Breast epithelium (tissue), 4 donors: Measurements from ENCODE around the gene PTGER3. TPM values are rescaled to one million over a fixed set of nuclear protein-coding genes. Genes with fewer than 3 reads are reported as not detected.

Experiments
- DNase-seq, 2 donors: peaks; one replicate each; pipeline ENCODE4 v3.0.0-alpha.2; 2019; ENCODE audit warnings: low spot score in 2 of 2
- H3K27ac ChIP-seq, 2 donors: fragments of 200-600 bp; sonication (generic) in 1 of 2; one replicate each; pipeline ENCODE4 v1.5.1; 2016 to 2019; ENCODE audit warnings: mild to moderate bottlenecking in 1 of 2
- H3K27me3 ChIP-seq, 2 donors: fragments of 200-600 bp; sonication (generic) in 1 of 2; one replicate each; pipeline versions ENCODE4 v1.5.1 to v1.6.0; 2017 to 2019; ENCODE audit warnings: control low read depth in 1 of 2, mild to moderate bottlenecking in 1 of 2
- H3K36me3 ChIP-seq: fragments of 200-600 bp; one replicate; pipeline ENCODE4 v1.5.1; 2019
- H3K4me1 ChIP-seq, 2 donors: fragments of 200-600 bp; sonication (generic); one replicate each; pipeline ENCODE4 v1.5.1; 2016 to 2019; ENCODE audit warnings: control low read depth in 1 of 2
- H3K4me3 ChIP-seq, 3 donors: fragments of 200-600 bp; sonication (generic); 1 replicate in 2 of 3; 2 replicates in 1 of 3; pipeline ENCODE4 v1.5.1; 2016 to 2019; ENCODE audit warnings: mild to moderate bottlenecking in 3 of 3, moderate library complexity in 2 of 3
- H3K9me3 ChIP-seq, 2 donors: fragments of 200-600 bp; sonication (generic) in 1 of 2; one replicate each; pipeline ENCODE4 v1.5.1; 2016 to 2019; ENCODE audit warnings: control low read depth in 1 of 2
- POLR2A ChIP-seq: fragments of 450-650 bp; IDR thresholded peaks from one replicate; pipeline ENCODE4 v1.6.1; 2016; ENCODE audit warnings: antibody characterized with exemption, mild to moderate bottlenecking, moderate library complexity
- POLR2AphosphoS5 ChIP-seq, 3 donors: sonication (generic); formaldehyde crosslinking; IDR thresholded peaks; one replicate each; pipeline ENCODE4 v1.6.1; 2017; ENCODE audit warnings: antibody characterized with exemption in 3 of 3
- intact Hi-C: fragments of 100-400 bp; cut with DNase I; formaldehyde crosslinking; loops from one replicate; pipeline ENCODE4 v1.15.1; 2023; ENCODE audit warnings: low total_unique reads
- total RNA-seq, 3 donors: library from RNA; depleted of rRNA; stranded (reverse); fragments of >200 nt; gene quantifications; one replicate each; pipeline ENCODE4 v1.1.0, GENCODE V29; 2016
- TF ChIP-seq, protein P1 (sequence below), 3 donors: fragments of 450-650 bp; IDR thresholded peaks; one replicate each; pipeline ENCODE4 v1.5.1; 2016 to 2017; ENCODE audit warnings: antibody characterized with exemption in 3 of 3, mild to moderate bottlenecking in 3 of 3, moderate library complexity in 3 of 3

Gene PTGER3
- total RNA-seq, 3 donors from 2014 or later: 43.3 to 193 (median 52.1) TPM

DNA sequence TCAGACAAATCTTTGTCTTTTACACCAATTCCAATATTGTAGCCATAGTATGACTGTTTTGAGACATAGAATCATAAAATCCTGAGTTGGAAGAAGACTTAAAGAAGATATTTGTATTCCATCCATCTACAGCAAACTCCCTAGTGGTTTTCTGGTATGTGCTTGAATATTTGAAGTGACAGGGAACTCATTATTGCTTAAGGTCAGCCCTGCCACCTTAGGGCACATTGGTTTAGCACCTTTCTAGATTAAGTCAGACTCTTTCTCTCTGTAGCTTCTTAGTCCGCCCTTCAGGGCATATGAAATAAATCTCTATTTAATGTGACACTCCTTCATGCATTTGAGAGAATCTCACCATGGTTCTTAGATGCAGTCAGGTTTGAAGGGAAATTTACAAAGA, 49.8 kb downstream of the PTGER3 start:
- no peak overlapping the region for H3K27ac ChIP-seq
- H3K9me3 ChIP-seq: no peaks in the 10 kb centered on the region
- H3K4me3 ChIP-seq: no peak overlapping the region
- DNase-seq: no peak
- no peaks in the 10 kb centered on the region for H3K27me3 ChIP-seq
- intact Hi-C loops: no loop called here
- no peaks in the 10 kb centered on the region for H3K4me1 ChIP-seq
- H3K36me3 ChIP-seq: no peaks in the 10 kb centered on the region
- TF ChIP-seq, protein P1, sequence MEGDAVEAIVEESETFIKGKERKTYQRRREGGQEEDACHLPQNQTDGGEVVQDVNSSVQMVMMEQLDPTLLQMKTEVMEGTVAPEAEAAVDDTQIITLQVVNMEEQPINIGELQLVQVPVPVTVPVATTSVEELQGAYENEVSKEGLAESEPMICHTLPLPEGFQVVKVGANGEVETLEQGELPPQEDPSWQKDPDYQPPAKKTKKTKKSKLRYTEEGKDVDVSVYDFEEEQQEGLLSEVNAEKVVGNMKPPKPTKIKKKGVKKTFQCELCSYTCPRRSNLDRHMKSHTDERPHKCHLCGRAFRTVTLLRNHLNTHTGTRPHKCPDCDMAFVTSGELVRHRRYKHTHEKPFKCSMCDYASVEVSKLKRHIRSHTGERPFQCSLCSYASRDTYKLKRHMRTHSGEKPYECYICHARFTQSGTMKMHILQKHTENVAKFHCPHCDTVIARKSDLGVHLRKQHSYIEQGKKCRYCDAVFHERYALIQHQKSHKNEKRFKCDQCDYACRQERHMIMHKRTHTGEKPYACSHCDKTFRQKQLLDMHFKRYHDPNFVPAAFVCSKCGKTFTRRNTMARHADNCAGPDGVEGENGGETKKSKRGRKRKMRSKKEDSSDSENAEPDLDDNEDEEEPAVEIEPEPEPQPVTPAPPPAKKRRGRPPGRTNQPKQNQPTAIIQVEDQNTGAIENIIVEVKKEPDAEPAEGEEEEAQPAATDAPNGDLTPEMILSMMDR (IDR thresholded peaks at IDR 0.05): no peak
- TF ChIP-seq POLR2A (no peak), POLR2AphosphoS5 (IDR thresholded peaks at IDR 0.05) (no peak)

DNA sequence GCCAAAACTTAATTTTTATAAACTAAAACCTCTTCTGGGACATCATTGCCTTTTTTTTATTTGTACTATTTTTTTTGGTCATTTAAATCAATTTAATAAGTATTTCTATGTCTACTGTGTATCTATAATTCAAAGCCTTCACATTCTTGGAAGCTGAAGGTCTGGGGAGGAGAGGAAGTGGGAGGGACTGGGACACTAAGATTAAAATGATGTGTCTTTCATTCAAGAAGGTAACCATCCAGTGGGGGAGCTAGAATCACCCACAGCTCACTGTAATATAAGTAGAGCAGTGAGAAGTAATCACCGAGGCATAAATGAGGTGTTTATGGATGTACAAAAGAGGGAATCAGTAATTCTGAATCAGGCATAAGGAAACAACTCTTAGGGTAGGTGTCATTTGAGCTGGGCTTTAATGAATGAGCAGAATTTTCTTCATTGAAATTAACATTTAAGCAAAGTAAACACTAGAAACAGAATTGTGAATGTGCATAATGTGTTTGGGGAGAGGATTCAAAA, 52.8 kb downstream of the PTGER3 start:
- Histone ChIP-seq H3K27ac (no peak overlapping the region), H3K36me3 (no peaks in the 10 kb centered on the region), H3K4me3 (no peak overlapping the region), H3K4me1 (no peaks in the 10 kb centered on the region), H3K9me3 (no peaks in the 10 kb centered on the region), H3K27me3 (no peaks in the 10 kb centered on the region)
- intact Hi-C loops: no loop called here
- TF ChIP-seq, protein P1 (IDR thresholded peaks at IDR 0.05): no peak
- no peak for TF ChIP-seq POLR2A
- no peak for TF ChIP-seq POLR2AphosphoS5 (IDR thresholded peaks at IDR 0.05)
- no peak for DNase-seq

DNA sequence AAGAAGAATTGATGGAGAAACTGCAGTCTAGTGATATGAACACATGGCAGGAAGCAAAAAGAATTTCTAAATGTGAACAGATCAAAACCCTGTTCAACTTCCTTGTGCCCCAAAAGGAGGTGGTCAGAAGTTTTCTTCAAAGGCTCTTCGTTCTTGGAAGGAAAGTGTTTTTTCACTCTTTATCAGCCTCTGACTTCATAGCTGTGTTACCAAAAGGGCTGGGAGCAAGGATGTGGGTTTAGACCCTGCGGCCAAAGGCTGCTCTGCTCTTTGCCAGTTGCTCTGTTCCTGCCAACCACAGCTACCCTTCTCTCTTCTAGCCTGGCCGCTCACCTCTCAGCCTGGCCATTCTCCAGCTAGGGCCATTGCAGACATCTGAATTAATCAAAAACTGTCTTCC, 53.8 kb downstream of the PTGER3 start:
- Histone ChIP-seq H3K27ac (no peak overlapping the region), H3K4me1 (no peaks in the 10 kb centered on the region), H3K27me3 (no peaks in the 10 kb centered on the region), H3K36me3 (no peaks in the 10 kb centered on the region), H3K9me3 (no peaks in the 10 kb centered on the region), H3K4me3 (no peak overlapping the region)
- no peak for TF ChIP-seq POLR2AphosphoS5 (IDR thresholded peaks at IDR 0.05)
- no peak for TF ChIP-seq POLR2A
- TF ChIP-seq, protein P1 (IDR thresholded peaks at IDR 0.05): no peak
- intact Hi-C loops: no loop called here
- DNase-seq: no peak

DNA sequence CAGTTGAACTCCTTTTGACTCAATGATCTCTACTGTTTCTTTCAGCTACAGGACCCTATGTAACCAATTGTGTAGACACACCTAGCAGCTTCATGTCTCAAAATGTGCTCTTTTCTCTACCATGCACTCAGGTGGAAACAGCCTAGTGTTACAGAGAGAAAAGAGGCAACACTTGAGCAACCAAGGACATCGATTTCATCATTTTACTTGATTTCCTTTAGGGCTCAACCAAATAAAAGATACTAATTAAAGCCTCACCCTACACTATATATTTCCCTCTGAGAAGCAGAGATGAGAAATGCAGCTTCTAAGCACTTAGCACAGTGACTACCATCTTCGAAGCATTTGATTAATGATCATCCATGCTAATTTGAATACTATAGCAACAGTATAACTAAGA, 55.1 kb downstream of the PTGER3 start:
- intact Hi-C loops: no loop called here
- Histone ChIP-seq H3K27ac (no peak overlapping the region), H3K9me3 (no peaks in the 10 kb centered on the region), H3K27me3 (no peaks in the 10 kb centered on the region), H3K4me3 (no peak overlapping the region), H3K4me1 (no peaks in the 10 kb centered on the region), H3K36me3 (no peaks in the 10 kb centered on the region)
- TF ChIP-seq, protein P1 (IDR thresholded peaks at IDR 0.05): no peak
- TF ChIP-seq POLR2A (no peak), POLR2AphosphoS5 (IDR thresholded peaks at IDR 0.05) (no peak)
- no peak for DNase-seq

DNA sequence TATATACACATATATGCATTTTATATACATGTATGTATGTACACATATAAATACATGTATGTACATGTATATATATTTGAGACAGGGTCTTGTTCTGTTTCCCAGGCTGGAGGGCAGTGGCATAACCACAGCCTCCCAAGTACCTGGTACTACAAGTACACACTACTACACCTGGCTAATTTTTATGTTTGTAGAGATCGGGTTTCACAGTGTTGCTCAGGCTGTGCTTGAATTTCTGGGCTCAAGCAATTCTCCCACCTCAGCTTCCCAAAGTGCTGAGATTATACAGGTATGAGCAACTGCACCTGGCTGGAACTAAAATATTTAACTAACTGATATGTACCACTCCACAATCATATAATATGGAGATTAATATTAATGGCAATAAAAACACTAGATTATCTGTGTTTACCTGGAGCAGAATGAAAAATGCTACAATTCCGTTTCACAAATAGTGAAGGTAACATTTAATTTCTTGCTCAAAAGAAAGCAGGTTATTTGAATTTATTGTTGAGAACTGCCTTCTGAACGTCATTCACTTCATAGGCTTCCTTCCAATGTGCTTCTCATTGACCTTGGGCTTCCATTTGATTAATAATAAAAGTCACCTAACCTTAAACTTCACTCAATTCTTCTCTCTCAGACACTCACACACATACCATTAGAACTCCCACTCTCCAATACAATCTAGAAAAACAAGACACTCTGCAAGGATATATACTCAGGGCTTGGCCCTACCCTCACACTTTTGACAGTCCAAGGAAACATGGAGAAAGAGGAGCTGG, 57.0 kb downstream of the PTGER3 start:
- intact Hi-C loops: no loop called here
- Histone ChIP-seq H3K27me3 (no peaks in the 10 kb centered on the region), H3K27ac (no peak overlapping the region), H3K36me3 (no peaks in the 10 kb centered on the region), H3K4me1 (no peaks in the 10 kb centered on the region), H3K9me3 (no peaks in the 10 kb centered on the region), H3K4me3 (no peak overlapping the region)
- TF ChIP-seq POLR2A (no peak), POLR2AphosphoS5 (IDR thresholded peaks at IDR 0.05) (no peak)
- TF ChIP-seq, protein P1 (IDR thresholded peaks at IDR 0.05): no peak
- DNase-seq: no peak
